Measurements from ENCODE around the gene CACHD1.

Gene CACHD1

GRCh38 chr1:64514197-64514765, 44.4 kb downstream of the CACHD1 start:
- DNase-seq (ENCODE audit: extremely low read depth, low read depth), result no peak
- TF ChIP-seq CTCF (IDR thresholded peaks at IDR 0.05; ENCODE audit: low read depth, low read length), result no peak

GRCh38 chr1:64515427-64515826, 45.5 kb downstream of the CACHD1 start:
- DNase-seq (ENCODE audit: extremely low read depth, low read depth), result peak; percentile 67
- no peak for TF ChIP-seq CTCF (IDR thresholded peaks at IDR 0.05; ENCODE audit: low read depth, low read length)

DNA sequence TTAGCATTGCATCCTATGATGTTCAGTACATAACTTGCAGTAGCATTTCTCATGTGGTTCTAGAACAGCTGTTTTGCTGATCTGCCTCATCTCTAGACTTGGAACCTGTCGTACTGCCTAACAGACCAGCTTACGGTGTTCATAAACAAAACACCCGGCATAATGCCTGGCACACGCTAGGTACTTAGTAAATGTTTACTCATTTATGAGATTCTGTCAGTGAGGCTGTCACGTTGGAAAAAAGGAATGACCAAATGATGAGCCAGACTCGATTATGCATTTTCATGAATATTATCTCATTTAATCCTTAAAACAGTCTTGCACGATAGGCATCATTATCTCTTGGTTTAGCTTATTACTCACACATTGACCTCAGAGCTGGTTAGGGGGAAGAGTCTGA, 46.4 kb downstream of the CACHD1 start:
- no peak for DNase-seq (ENCODE audit: extremely low read depth, low read depth)
- TF ChIP-seq CTCF (IDR thresholded peaks at IDR 0.05; ENCODE audit: low read depth, low read length), result no peak

DNA sequence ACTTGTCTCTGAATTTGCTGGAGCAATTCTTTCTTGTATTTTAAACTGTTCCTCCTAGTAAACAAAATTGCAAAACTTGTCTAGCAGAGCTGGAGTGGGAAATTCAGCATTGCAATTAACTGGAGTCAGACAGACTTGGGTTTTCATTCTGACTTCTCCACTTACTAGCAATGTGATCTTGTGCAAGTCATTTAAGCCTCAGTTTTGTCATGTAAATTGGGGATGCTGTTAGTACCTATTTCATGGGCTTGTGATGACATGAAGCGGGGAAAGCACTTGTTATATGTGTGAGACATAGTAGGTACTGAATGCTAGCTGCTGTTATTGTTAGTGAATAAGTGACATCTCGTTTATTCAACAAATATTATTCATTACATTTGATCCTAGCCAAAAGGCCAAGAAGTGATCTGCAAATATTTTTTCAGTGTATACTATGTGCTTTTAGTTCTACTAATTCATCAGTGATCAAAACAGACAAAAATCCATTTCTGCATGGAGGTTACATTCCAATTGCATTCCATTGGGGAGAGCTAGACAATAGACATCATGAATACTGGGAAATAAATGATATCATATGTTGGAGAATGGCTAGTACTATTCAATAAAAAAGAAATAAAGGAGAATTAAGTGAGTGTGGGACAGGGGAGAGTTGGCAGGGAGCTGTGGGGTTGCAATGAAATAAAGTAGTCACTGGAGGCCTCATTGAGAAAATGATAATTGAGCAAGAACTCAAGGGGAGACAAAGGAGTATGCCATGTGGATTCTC, 47.1 kb downstream of the CACHD1 start:
- no peak for DNase-seq (ENCODE audit: extremely low read depth, low read depth)
- no peak for TF ChIP-seq CTCF (IDR thresholded peaks at IDR 0.05; ENCODE audit: low read depth, low read length)

GRCh38 chr1:64517640-64518039, 47.7 kb downstream of the CACHD1 start:
- DNase-seq (ENCODE audit: extremely low read depth, low read depth), result no peak
- TF ChIP-seq CTCF (IDR thresholded peaks at IDR 0.05; ENCODE audit: low read depth, low read length), result no peak

DNA sequence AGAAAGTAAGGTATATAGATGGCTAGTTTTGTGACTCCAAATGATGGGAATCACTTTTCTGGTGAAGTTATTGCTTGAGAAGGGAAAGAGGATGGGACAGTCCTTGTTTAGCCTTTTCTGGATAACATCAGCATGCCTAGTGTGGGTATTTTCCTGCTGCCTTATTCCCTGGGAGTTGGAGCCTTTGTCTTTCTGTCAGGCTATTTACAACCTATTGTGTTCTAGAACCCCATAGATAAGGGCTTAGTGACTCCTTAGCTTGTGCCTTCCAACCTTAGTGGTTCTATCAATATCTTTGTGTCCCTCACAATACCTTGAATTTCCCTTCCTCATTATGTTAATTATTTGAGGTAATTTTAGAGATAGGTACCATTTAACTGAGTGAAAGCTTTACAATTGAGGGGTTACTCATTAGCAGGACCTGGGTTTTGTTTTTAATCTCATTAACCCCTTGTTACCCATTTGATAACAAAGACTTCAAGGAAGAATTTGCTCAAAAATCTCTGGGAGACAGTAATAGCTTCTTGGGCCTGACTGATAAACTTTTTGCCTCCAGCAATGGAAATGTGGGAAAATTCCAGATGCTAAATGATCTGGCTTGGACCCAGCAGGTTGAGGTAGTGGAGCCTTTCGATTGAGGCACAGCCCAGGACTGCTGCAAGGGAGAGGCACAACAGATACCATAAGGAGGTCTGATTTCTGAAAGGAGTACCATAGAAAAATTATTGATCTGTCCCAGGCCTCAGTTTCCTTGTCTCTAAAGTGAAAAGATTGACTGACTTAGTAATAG, 49.0 kb downstream of the CACHD1 start:
- no peak for TF ChIP-seq CTCF (IDR thresholded peaks at IDR 0.05; ENCODE audit: low read depth, low read length)
- DNase-seq (ENCODE audit: extremely low read depth, low read depth), result no peak

DNA sequence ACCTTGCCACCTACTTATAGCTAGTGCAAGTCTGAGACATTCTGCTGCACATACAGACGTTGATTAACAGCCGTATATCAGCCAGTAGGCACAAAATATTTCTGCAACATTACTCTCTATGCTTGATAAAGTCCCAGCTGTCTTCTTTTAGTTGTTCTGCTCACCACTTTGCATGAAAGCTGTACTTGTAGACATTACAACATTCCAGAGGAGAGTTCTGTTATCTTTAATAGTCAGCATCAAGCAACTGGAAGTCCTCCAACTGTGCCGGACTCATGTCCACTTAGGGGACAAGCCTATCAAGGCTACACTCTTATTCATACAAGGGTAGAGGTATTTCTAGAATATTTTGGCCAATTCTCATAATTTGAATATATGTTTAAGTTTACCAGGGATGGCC, 50.0 kb downstream of the CACHD1 start:
- DNase-seq (ENCODE audit: extremely low read depth, low read depth), result no peak
- no peak for TF ChIP-seq CTCF (IDR thresholded peaks at IDR 0.05; ENCODE audit: low read depth, low read length)

Data from AG09319 (cell line).